GM19193 (cell line): ENCODE measurements around the gene AUTS2.

ENCODE experiments used
- POLR2A ChIP-seq: IDR thresholded peaks from 4 replicates; pipeline ENCODE4 v1.6.1; 2011; ENCODE audit not compliant: insufficient read depth, insufficient read length; ENCODE audit errors: extremely low read depth

The AUTS2 gene

GRCh38 chr7:69654849-69655707 is 56.8 kb downstream of the AUTS2 start:
- no peak for TF ChIP-seq POLR2A

GRCh38 chr7:69656077-69656476 is 57.8 kb downstream of the AUTS2 start:
- no peak for TF ChIP-seq POLR2A

DNA sequence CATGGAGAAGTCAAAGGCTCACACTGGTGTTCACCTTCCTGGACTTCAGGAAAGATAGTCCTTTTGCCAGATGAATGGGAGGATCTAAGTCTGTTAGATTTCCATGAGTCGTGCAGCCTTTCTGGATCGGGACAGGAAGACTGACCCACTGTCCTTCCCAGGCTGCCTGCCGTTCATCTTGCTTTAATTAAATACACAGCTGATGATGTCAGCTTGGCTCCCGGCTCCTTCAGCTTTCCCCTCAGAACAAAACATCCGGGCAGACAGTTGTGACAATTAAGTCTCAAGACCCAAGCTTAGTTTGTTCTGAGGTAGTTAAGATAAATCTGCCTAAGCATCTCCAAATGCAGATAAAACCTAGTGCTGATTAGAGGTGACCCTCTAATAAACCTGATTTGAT is 58.6 kb downstream of the AUTS2 start:
- TF ChIP-seq POLR2A: no peak

DNA sequence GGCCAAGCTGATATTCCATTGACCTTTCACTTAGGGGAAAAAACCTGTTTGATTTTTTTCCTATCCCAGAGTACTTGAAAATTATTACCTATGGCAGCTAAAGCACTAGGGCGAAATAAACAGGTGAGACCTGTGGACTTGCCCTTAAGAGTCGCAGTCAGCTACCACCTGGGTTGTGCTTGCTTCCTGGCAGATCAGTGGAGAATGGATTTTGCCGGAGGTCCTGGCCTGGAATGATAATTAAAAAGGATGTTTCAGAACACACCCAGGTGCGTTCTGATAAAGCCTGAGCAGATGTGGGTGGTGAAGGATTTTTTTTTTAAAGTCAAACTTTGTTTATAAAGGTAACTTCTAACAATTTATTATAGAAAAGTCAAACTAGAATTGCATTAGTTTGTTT is 59.1 kb downstream of the AUTS2 start:
- no peak for TF ChIP-seq POLR2A

DNA sequence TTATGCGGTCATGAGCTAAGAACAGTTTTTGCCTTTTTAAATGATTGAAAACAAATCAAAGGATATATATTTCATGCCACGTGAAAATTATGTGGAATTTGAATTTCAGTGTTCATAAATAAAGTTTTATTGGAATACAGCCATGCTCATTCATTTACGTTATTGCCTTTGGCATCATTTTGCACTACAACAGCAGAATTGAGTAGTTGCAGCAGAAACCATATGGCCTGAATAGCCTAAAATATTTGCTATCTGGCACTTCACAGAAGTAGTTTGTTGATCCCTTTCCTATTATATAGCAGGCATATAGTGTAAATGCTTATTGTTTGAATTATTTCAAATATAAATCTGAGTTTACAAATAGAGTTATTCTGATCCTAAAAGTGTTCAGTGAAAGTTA is 59.7 kb downstream of the AUTS2 start:
- TF ChIP-seq POLR2A: no peak

- TF ChIP-seq POLR2A: no peak
Measured at GRCh38 chr7:69659983-69660382, 61.7 kb downstream of the AUTS2 start.

GRCh38 chr7:69661342-69661741 is 63.1 kb downstream of the AUTS2 start:
- no peak for TF ChIP-seq POLR2A

- no peak for TF ChIP-seq POLR2A
Measured at GRCh38 chr7:69663911-69664832, 65.9 kb downstream of the AUTS2 start.

DNA sequence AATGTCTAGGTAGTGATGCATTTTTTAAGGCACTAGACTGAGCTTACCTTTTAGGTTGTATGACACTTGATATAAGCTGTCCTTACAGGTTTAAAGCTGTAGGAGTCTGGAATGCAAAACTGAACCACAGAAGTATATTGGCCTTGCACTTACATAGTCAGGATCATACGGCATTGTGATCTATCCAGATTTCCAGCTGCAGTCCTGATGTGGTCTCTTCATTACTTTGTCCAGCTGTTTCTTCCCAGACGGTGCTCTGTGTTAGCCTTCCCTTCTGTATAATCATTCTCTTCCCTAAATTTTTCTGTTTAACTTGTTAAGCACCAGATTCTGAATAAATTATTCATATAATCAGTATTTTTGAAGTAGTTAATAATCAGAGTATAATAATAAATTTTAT is 67.1 kb downstream of the AUTS2 start:
- no peak for TF ChIP-seq POLR2A

GRCh38 chr7:69668339-69668870 is 70.1 kb downstream of the AUTS2 start:
- TF ChIP-seq POLR2A: no peak

DNA sequence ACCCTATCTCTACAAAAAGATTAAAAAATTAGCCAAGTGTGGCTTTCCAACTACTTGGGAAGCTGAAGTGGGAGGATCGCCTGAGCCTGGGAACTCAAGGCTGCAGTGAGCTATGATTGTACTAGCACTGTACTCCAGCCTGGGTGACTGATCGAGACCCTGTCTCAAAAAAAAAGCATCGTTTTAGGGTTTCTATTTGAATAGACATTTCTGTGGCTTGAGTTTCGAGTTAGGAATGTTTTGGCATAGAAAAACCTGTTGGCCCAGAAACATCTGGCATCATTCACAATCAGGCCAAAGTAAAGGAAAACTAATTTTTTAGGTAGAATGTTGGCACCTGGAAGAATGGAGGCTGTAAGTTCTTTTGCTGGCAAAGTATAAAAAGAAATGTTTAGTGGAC is 72.4 kb downstream of the AUTS2 start:
- no peak for TF ChIP-seq POLR2A

GRCh38 chr7:69673074-69673473 is 74.8 kb downstream of the AUTS2 start:
- no peak for TF ChIP-seq POLR2A

DNA sequence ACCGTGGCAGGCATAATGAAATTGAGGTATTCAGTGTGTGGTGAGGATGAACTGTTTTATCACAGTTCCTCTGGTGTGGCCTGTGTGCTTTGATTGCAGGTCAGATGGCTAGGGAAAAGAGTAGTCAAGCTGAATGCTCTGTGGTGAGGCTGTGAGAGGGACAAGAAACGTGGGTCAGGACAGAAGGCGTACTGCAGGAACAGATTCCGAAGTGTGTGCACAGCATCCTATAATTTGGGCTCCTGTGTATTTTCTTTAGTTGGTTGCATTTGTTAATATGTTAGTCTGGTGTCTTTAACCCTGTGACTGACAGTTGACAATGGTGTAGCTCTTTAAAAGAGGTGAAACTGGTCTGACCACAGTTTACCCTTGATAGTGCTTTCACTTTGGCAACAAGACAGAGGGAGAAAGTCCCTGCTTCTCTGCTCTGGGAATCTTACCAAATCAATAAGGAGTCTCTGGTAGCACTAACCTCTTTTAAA is 76.5 kb downstream of the AUTS2 start:
- TF ChIP-seq POLR2A: no peak

- TF ChIP-seq POLR2A: no peak
Measured at GRCh38 chr7:69676247-69676646, 78.0 kb downstream of the AUTS2 start.
